HepG2 (cell line): Measurements from ENCODE around the gene SCAI.

Experiments
- PHF8 ChIP-seq: sonication (generic); formaldehyde crosslinking; IDR thresholded peaks from 2 replicates; pipeline ENCODE4 v1.5.0; 2020; ENCODE audit warnings: missing genetic modification reagents
- ZFYVE20 ChIP-seq: sonication (generic); formaldehyde crosslinking; IDR thresholded peaks from 2 replicates; pipeline ENCODE4 v1.8.0; 2023; ENCODE audit warnings: low read depth, mild to moderate bottlenecking, moderate library complexity, missing genetic modification reagents, borderline replicate concordance

DNA sequence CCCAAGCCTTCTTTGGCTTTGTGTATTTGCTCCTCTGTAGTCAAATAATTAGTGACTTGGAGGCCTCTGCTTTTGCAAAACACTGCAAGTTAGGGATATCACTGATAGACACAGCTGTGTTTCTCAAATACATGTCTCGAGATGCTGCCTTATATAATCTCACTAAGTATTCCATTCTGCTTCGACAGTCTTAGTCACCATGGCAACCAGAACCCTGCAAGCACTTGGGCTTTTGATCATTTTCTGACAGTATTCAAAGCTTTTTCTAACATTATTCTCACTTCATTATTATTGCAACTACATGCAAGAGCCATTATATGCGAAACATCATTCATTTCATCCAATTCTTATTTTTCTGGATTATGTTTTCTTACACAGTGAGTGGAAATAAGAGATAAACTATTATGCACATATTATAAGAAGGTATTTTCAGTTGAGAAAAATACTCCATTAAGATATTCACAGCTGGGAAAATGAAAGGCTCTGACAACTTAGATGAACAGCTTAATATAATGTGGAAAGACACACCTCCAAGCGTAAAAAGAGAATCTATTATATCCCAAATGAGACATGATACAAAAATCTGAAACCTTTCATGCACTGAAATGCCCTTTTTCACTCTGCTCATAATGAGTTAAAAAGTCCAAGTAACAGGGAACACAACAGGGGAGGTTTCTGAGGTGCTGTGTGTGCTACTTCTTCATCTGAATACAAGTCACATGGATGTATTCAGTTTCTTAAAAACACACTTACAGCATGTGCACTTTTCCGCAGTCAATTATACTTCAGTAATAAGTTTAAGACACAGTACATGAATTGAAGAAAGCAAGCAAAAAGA, 93.9 kb downstream of the SCAI start:
- TF ChIP-seq PHF8 (CRISPR knock-in tag) (no peak), ZFYVE20 (CRISPR knock-in tag) (no peak)
